SK-N-SH (cell line): ENCODE measurements around the gene CDK6. TPM values are rescaled to one million over a fixed set of nuclear protein-coding genes. Genes with fewer than 3 reads are reported as not detected.

Experiments used
- CTCF ChIA-PET: fragments of 300-600, 350-600 bp; formaldehyde crosslinking; extraction: SDS; loops from one replicate; lab custom pipeline; 2021; lab: Yijun Ruan, JAX
- POLR2A ChIA-PET: fragments of 350-600 bp; sonication (Branson Sonifier 250); formaldehyde crosslinking; extraction: SDS; loops from one replicate; lab custom pipeline; 2020; ENCODE audit warnings: antibody characterized with exemption, inconsistent platforms; lab: Yijun Ruan, JAX
- DNase-seq: peaks from one replicate; pipeline ENCODE4 v3.0.0; 2012
- H2AFZ ChIP-seq: fragments of 200-600 bp; sonication (generic); 2 replicates; pipeline ENCODE4 v1.8.1; 2016; ENCODE audit warnings: antibody characterized with exemption, mild to moderate bottlenecking, low read depth
- H3F3A ChIP-seq: fragments of 200-600 bp; sonication (generic); replicated peaks from 2 replicates; pipeline ENCODE3; 2016; ENCODE audit warnings: antibody characterized with exemption, mild to moderate bottlenecking; ENCODE audit not compliant: insufficient read depth
- H3K27ac ChIP-seq, 2 experiments: fragments of 200-500 bp in 1 of 2; fragments of 200-600 bp in 1 of 2; sonication (Bioruptor generic) in 1 of 2; sonication (generic), shearing (Covaris generic) in 1 of 2; 2 replicates each; pipeline versions ENCODE4 v1.5.1 to v1.6.1; 2014 to 2016; ENCODE audit warnings: low read depth in 2 of 2, inconsistent platforms in 1 of 2, low read length in 1 of 2, mild to moderate bottlenecking in 1 of 2, mixed read lengths in 1 of 2
- H3K27me3 ChIP-seq: fragments of 200-600 bp; sonication (generic), shearing (Covaris generic); 2 replicates; pipeline ENCODE4 v1.6.1; 2016; ENCODE audit warnings: mixed run types; ENCODE audit not compliant: insufficient read depth
- H3K36me3 ChIP-seq, 2 experiments: fragments of 200-500 bp in 1 of 2; fragments of 200-600 bp in 1 of 2; sonication (Bioruptor generic) in 1 of 2; sonication (generic) in 1 of 2; replicated peaks in 1 of 2; 2 replicates each; pipeline versions ENCODE3 to v1.5.1; 2014 to 2016; ENCODE audit warnings: low read length in 1 of 2, mild to moderate bottlenecking in 1 of 2; ENCODE audit not compliant: insufficient read depth in 2 of 2, control insufficient read depth in 1 of 2
- H3K4me1 ChIP-seq, 2 experiments: fragments of 200-500 bp in 1 of 2; fragments of 200-600 bp in 1 of 2; sonication (Bioruptor generic) in 1 of 2; sonication (generic), shearing (Covaris generic) in 1 of 2; 2 replicates each; pipeline versions ENCODE4 v1.5.1 to v1.6.1; 2014 to 2016; ENCODE audit warnings: low read depth in 1 of 2, low read length in 1 of 2, mixed run types in 1 of 2; ENCODE audit not compliant: insufficient read depth in 2 of 2, control insufficient read depth in 1 of 2
- H3K4me2 ChIP-seq: fragments of 200-600 bp; sonication (generic), shearing (Covaris generic); 2 replicates; pipeline ENCODE4 v1.6.1; 2017; ENCODE audit warnings: mixed run types
- H3K4me3 ChIP-seq, 2 experiments: fragments of 200-500 bp in 1 of 2; fragments of 200-600 bp in 1 of 2; sonication (Bioruptor generic) in 1 of 2; sonication (generic), shearing (Covaris generic) in 1 of 2; 2 replicates each; pipeline versions ENCODE4 v1.5.1 to v1.8.1; 2014 to 2016; ENCODE audit warnings: low read depth in 2 of 2, inconsistent platforms in 1 of 2, low read length in 1 of 2, mild to moderate bottlenecking in 1 of 2, mixed read lengths in 1 of 2, moderate library complexity in 1 of 2
- H3K79me2 ChIP-seq: fragments of 200-600 bp; sonication (generic); 2 replicates; pipeline ENCODE4 v1.8.1; 2017; ENCODE audit warnings: mild to moderate bottlenecking; ENCODE audit not compliant: insufficient read depth
- H3K9ac ChIP-seq: fragments of 200-600 bp; sonication (generic); 2 replicates; pipeline ENCODE4 v1.6.1; 2017; ENCODE audit warnings: mixed run types
- H3K9me2 ChIP-seq: fragments of 200-600 bp; sonication (generic); 2 replicates; pipeline ENCODE4 v1.6.1; 2017; ENCODE audit warnings: mixed run types
- H3K9me3 ChIP-seq: fragments of 200-600 bp; sonication (generic); 2 replicates; pipeline ENCODE4 v1.6.1; 2017; ENCODE audit warnings: mixed run types, mild to moderate bottlenecking, moderate library complexity
- H4K20me1 ChIP-seq: fragments of 200-600 bp; sonication (generic); 2 replicates; pipeline ENCODE4 v1.6.1; 2017; ENCODE audit warnings: mild to moderate bottlenecking, mixed run types; ENCODE audit not compliant: insufficient read depth
- ELF1 ChIP-seq: IDR thresholded peaks from 2 replicates; pipeline ENCODE4 v1.4.0; 2012
- EP300 ChIP-seq, 2 experiments: IDR thresholded peaks; 2 replicates each; pipeline versions ENCODE4 v1.4.0 to v1.6.1; 2012; ENCODE audit warnings: borderline replicate concordance in 1 of 2, low read depth in 1 of 2, low read length in 1 of 2
- EZH2phosphoT487 ChIP-seq: fragments of 200-600 bp; sonication (generic); IDR thresholded peaks from 2 replicates; pipeline ENCODE4 v1.6.1; 2017; ENCODE audit warnings: low read depth, mixed run types, mild to moderate bottlenecking, antibody characterized with exemption, moderate library complexity, borderline replicate concordance
- FOSL2 ChIP-seq: IDR thresholded peaks from 2 replicates; pipeline ENCODE4 v1.4.0; 2012; ENCODE audit warnings: low read depth, mild to moderate bottlenecking, moderate library complexity, borderline replicate concordance
- FOXJ3 ChIP-seq: sonication (generic); formaldehyde crosslinking; IDR thresholded peaks from 2 replicates; pipeline ENCODE4 v1.5.1; 2020; ENCODE audit warnings: mild to moderate bottlenecking, missing genetic modification reagents
- FOXM1 ChIP-seq: IDR thresholded peaks from 2 replicates; pipeline ENCODE4 v1.4.0; 2012; ENCODE audit warnings: low read depth, mild to moderate bottlenecking
- MXI1 ChIP-seq: IDR thresholded peaks from 2 replicates; pipeline ENCODE4 v1.6.1; 2012; ENCODE audit warnings: mild to moderate bottlenecking, low read depth, low read length, improper control_type of control experiment
- NFIC ChIP-seq: IDR thresholded peaks from 2 replicates; pipeline ENCODE4 v1.4.0; 2012; ENCODE audit warnings: borderline replicate concordance
- RAD21 ChIP-seq: IDR thresholded peaks from 2 replicates; pipeline ENCODE4 v1.6.1; 2012; ENCODE audit warnings: mild to moderate bottlenecking, low read length
- RCOR1 ChIP-seq: fragments of 150-350 bp; IDR thresholded peaks from 2 replicates; pipeline ENCODE4 v1.6.1; 2017; ENCODE audit warnings: antibody characterized with exemption, low read length
- SMC3 ChIP-seq: IDR thresholded peaks from 2 replicates; pipeline ENCODE4 v1.6.1; 2012; ENCODE audit warnings: low read depth, low read length, improper control_type of control experiment
- TAF1 ChIP-seq: IDR thresholded peaks from 2 replicates; pipeline ENCODE4 v1.6.1; 2012; ENCODE audit warnings: low read depth, mild to moderate bottlenecking, low read length, moderate library complexity, borderline replicate concordance
- TEAD4 ChIP-seq: IDR thresholded peaks from 2 replicates; pipeline ENCODE4 v1.4.0; 2012; ENCODE audit warnings: mild to moderate bottlenecking, borderline replicate concordance; ENCODE audit not compliant: insufficient read depth
- WGBS: methylation state at CpG from one replicate; pipeline ENCODE4 v1.1.6; 2017; ENCODE audit warnings: low lambda C conversion rate; 5-methylcytosine and 5-hydroxymethylcytosine counted together
- polyA plus RNA-seq, 3 experiments: library from polyadenylated mRNA; depleted of rRNA; stranded (reverse); fragments of >200 nt; gene quantifications; 2 replicates each; pipeline ENCODE4 v1.2.3, GENCODE V29; 2012
- TF ChIP-seq, protein P1 (sequence below): IDR thresholded peaks from 2 replicates; pipeline ENCODE4 v1.4.0; 2012; ENCODE audit warnings: low read depth

The CDK6 gene
- polyA plus RNA-seq, 1 of the 3 experiments (the other 2 are of a cell fraction): 30.3 TPM

DNA sequence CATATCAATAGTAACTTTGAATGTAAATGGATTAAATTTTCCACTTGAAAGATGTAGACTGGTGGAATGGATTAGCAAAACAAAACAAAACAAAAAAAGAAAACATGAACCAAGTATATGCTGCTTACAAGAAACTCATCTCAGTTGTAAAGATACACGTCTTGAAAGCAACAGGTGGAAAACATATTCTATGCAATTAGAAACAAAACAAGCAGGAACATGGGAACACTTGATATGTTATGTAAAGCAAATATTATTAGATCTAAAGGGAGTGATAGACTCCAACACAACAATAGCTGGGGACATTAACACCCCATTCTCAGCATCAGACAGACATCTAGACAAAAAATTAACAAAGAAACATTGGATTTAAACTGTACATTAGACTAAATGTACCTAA, 46.4 kb upstream of the CDK6 start:
- no peak overlapping the region for H3K4me2 ChIP-seq
- WGBS: 17% methylated on average over 1 of the region's 1 CpG
- no peak for DNase-seq
- H3K9me3 ChIP-seq: peaks cover 9% of the 10 kb centered on the region; the same call in 1 of the 2 replicates
- no peak for TF ChIP-seq FOXM1
- TF ChIP-seq TAF1: no peak
- no peak for TF ChIP-seq FOSL2
- TF ChIP-seq MXI1: no peak
- TF ChIP-seq NFIC: no peak
- TF ChIP-seq EP300 (IDR thresholded peaks at IDR 0.05; ENCODE audit: borderline replicate concordance in 1 of 2, low read depth in 1 of 2, low read length in 1 of 2): no peak
- TF ChIP-seq RCOR1: no peak
- H3K9me2 ChIP-seq: no peaks in the 10 kb centered on the region
- H3K36me3 ChIP-seq: no peaks in the 10 kb centered on the region
- no peak overlapping the region for H2AFZ ChIP-seq
- H4K20me1 ChIP-seq: no peaks in the 10 kb centered on the region
- H3K4me1 ChIP-seq: no peaks in the 10 kb centered on the region
- CTCF ChIA-PET: interaction anchor here (1.0 kb wide), 1 partner anchor 22 kb away, joined by 3 read pairs; no protein-coding TSS in a partner anchor
- no peak overlapping the region for H3K4me3 ChIP-seq
- H3K27me3 ChIP-seq: no peaks in the 10 kb centered on the region
- POLR2A ChIA-PET: no interaction called here
- no peaks in the 10 kb centered on the region for H3F3A ChIP-seq
- no peak overlapping the region for H3K9ac ChIP-seq
- no peak overlapping the region for H3K27ac ChIP-seq
- H3K79me2 ChIP-seq: no peaks in the 10 kb centered on the region

DNA sequence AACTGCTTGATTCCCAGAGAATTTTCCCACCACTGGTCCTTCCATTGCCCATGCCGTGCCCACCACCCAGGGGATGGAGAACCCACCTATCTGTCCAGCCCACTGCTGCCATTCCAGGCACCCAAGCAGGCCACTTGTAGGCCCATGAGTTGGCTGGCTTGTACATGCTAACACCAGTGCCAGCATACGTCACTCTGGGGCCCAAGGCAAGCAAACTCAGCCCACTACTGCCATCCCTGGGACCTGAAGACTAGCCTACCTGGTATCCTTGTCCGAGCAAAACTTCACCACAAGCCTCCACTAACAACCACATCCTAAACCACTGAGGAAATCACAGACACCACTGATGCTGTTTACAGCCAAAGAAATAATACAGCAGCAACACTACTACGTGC, 44.7 kb upstream of the CDK6 start:
- no peak overlapping the region for H3K9ac ChIP-seq
- H3K27me3 ChIP-seq: no peaks in the 10 kb centered on the region
- H3K9me3 ChIP-seq: peaks cover 7% of the 10 kb centered on the region; the same call in 1 of the 2 replicates
- H3K36me3 ChIP-seq: no peaks in the 10 kb centered on the region
- no peak for DNase-seq
- no peaks in the 10 kb centered on the region for H3K79me2 ChIP-seq
- H3K9me2 ChIP-seq: no peaks in the 10 kb centered on the region
- POLR2A ChIA-PET: no interaction called here
- CTCF ChIA-PET: interaction anchor here (0.9 to 1.3 kb wide), 3 partner anchors 12 to 261 kb away, joined by 3 read pairs; no protein-coding TSS in a partner anchor
- H4K20me1 ChIP-seq: no peaks in the 10 kb centered on the region
- H3K4me1 ChIP-seq: no peaks in the 10 kb centered on the region
- no peak overlapping the region for H3K4me2 ChIP-seq
- WGBS: 55% methylated on average over 3 of the region's 4 CpGs
- no peak overlapping the region for H2AFZ ChIP-seq
- TF ChIP-seq, protein P1, sequence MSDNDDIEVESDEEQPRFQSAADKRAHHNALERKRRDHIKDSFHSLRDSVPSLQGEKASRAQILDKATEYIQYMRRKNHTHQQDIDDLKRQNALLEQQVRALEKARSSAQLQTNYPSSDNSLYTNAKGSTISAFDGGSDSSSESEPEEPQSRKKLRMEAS: no peak
- TF ChIP-seq ELF1: no peak
- TF ChIP-seq FOXJ3 (CRISPR knock-in tag): no peak
- TF ChIP-seq EP300 (IDR thresholded peaks at IDR 0.05; ENCODE audit: borderline replicate concordance in 1 of 2, low read depth in 1 of 2, low read length in 1 of 2): no peak
- TF ChIP-seq EZH2phosphoT487: no peak
- TF ChIP-seq TEAD4: no peak
- no peak for TF ChIP-seq SMC3
- no peak for TF ChIP-seq RAD21
- no peak for TF ChIP-seq MXI1
- H3K4me3 ChIP-seq: no peak overlapping the region
- no peaks in the 10 kb centered on the region for H3F3A ChIP-seq
- no peak overlapping the region for H3K27ac ChIP-seq
